COLO829 (cell line): ENCODE measurements around the gene DNAJA4.
"Not testable (repeated sequence)": the region's sequence is repeated elsewhere in the genome, so short reads cannot be mapped to it uniquely, and the experiment has no call there.

Experiments
- DNase-seq: peaks from one replicate; pipeline ENCODE4 v3.0.0; 2012; ENCODE audit warnings: low spot score

Gene DNAJA4

GRCh38 chr15:78244101-78244500 lies 20.3 kb upstream of the DNAJA4 start:
- no peak for DNase-seq

DNA sequence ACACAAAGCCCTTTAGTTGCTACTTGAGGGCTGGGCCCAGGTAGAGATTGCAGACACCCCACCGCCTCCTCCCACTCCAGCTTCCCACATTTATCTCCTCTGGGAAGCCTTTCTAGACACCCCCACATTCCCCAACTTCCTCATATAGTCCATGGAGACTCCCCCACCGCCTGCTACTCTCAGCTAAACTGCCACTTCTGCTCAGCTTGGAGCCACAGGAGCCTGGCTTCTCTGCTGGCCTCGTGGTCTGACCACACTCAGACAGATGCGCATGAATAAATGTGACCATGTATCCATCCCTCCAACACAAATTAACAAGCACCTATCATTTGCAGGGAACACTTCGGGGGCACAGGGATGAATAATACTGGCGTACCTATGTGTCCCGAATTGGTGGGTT lies 19.5 kb upstream of the DNAJA4 start:
- DNase-seq, result no peak

- DNase-seq, result not testable (repeated sequence)
Measured at GRCh38 chr15:78245392-78245791, 19.0 kb upstream of the DNAJA4 start.

DNA sequence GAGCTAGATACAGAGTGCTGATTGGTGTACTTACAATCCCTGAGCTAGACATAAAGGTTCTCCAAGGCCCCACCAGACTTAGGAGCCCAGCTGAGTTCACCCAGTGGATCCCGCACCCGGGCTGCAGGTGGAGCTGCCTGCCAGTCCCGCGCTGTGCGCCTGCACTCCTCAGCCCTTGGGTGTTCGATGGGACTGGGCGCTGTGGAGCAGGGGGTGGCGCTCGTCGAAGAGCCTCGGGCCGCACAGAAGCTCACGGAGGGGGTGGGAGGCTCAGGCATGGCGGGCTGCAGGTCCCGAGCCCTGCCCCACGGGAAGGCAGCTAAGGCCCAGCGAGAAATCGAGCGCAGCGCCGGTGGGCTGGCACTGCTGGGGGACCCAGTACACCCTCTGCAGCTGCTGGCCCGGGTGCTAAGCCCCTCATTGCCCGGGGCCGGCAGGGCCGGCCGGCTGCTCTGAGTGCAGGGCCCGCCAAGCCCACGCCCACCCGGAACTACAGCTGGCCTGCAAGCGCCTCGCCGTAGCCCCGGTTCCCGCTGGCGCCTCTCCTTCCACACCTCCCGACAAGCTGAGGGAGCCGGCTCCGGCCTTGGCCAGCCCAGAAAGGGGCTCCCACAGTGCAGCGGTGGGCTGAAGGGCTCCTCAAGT lies 18.3 kb upstream of the DNAJA4 start:
- DNase-seq, result not testable (repeated sequence)

DNA sequence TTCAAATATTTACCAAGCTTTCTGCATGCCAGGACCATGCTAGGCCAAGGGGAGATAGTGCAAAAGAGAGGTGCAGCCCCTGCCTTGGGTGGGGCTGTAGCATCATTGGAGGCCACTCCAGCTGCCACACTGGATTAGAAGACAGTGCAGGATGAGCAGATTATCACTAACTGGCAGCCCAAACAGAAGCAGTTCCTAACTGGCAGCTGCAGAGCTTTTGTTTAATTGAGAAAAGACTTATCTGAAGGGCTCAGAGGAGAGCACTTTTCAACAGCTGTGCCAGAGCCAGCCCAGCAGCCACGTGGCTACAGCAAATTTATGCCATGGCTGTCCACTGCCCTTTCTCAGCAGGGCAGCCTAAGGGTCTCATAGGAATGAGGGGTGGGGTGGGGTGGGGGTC lies 16.5 kb upstream of the DNAJA4 start:
- no peak for DNase-seq

DNA sequence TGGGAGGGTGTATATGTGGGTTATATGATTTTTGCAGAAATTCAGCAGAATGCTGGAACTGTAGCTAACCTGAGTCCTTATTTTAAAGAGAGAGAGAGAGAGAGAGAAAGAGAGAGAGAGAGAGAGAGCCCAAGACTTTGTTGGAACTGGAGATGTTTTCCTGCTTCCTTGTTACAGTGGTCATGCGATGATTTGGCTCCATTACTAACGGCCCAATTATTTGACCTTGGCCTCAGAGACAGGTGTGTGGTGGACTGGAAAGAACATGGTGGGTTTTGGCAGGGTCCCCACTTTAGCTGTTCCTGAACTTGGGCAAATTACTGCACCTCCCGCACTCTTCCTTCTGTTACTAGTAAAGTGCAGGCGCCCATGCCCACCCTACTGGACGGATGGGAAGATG lies 15.2 kb upstream of the DNAJA4 start:
- no peak for DNase-seq

DNA sequence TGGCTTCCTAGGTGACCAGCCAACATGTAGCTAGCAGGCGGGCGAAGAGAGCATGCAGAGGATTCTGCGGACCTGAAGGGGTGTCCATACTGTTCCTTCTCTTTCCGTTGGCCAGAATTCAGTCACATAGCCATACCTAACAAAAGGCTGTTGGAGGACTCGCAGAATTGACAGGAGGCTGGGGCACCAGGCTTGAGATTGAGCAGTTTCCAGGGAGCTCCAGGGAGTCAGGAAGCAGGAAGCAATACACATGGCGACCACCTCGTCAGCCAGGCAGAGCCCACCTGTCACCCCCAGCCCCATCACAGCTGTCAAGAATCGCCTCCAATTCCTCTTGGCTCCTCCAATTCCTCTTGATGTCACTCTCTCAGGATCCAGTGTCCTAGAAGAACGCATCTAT lies 13.2 kb upstream of the DNAJA4 start:
- no peak for DNase-seq

GRCh38 chr15:78255421-78256043 lies 8.8 kb upstream of the DNAJA4 start:
- DNase-seq, result no peak

- no peak for DNase-seq
Measured at GRCh38 chr15:78256044-78256437, 8.3 kb upstream of the DNAJA4 start.

DNA sequence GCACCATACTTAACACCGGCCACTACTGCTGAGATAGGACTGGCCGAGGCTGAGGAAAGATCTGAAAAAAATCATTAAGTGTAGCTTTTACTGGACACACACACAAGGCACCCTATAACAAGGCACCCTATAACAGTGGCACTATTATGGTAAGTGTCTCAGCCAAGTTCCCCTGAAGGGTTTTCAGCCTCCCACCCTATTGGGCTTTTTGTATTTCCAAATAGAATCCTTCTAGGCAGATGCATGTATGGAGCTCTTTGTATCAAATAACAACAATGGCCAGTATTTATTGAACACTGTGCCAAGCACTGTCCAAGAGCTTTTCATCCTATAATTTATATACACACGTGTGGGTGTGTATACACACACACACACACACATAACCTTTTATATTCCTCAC lies 6.7 kb upstream of the DNAJA4 start:
- DNase-seq, result peak; percentile 82

DNA sequence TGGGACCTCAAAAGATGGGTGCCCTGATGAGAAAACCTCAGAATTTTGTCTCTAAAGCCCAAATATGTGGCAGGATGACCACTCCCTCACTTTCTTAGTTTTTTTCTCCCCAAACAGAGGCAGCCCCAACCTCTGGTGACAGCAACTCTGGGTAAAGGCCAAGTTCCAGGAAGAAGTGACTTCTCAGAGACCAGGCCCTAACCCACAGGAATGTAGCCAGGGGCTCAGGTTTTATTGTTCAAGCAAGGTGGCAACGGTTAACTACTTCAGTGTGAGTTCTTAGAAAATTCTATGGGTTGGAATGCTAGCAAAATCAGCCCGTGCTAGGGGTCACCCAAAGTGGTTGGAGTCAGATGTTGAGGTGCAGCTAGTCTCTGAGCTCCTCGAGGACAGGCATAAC lies 5.1 kb upstream of the DNAJA4 start:
- no peak for DNase-seq

- DNase-seq, result no peak
Measured at GRCh38 chr15:78260489-78260888, 3.9 kb upstream of the DNAJA4 start.

- DNase-seq, result no peak
Measured at GRCh38 chr15:78261062-78261461, 3.3 kb upstream of the DNAJA4 start.

- DNase-seq, result no peak
Measured at GRCh38 chr15:78263351-78263781, 996 bp upstream of the DNAJA4 start.

DNA sequence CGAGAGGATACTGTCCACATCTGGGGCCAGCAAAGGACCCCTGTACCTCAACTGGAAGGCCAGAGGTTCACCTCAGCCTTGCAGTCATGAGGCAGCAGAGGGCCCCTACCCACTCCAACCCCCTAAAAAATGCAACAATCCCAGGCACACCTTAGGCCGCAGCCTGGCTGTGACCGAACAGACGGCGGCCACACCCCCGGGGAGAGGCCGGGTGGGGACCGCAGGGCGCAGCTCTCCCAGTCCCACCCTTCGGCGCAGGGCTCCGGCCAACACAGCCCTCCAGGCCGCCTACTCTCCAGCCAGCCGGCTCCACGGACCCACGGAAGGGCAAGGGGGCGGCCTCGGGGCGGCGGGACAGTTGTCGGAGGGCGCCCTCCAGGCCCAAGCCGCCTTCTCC lies 457 bp upstream of the DNAJA4 start:
- no peak for DNase-seq

DNA sequence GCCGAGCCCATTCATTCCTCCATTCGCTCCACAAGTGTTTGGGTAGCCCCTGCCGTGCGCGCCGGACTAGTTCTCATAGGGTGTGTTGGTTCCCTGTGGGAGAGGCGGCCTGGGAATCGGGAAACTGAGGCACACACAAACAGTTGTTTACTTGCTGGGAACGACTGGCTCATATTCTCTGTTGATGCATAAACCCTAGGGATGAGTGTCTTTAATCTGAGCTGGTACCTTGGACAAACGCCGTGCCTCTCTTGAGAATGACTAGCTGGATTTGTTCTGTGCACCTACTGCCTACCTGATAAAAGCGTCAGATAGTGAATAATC lies 737 bp downstream of the DNAJA4 start:
- DNase-seq, result no peak

DNA sequence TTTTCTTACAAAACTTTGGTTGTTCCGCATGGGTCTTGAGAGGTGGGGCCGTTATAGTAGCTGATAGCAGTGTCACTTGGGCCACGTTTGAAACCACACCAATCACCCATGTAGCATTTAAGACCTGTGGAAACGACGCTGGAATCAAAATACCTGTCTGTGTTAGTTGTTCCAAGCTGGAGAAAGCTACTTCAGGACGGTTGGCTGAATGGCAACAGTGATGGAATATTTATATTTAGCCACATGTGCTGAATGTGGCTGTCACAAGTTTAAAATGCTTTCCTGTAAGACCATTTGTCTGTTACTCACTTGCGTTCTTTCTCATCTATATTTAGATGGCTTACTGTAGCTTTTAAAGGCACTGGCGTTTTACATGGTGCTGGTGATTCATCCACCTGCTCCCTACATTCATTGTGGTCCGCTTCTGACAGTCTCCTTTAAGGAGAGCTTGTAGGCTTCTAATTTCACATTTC lies 1.4 kb downstream of the DNAJA4 start:
- DNase-seq, result peak; percentile 12

- no peak for DNase-seq
Measured at GRCh38 chr15:78266229-78266628, 1.9 kb downstream of the DNAJA4 start.

DNA sequence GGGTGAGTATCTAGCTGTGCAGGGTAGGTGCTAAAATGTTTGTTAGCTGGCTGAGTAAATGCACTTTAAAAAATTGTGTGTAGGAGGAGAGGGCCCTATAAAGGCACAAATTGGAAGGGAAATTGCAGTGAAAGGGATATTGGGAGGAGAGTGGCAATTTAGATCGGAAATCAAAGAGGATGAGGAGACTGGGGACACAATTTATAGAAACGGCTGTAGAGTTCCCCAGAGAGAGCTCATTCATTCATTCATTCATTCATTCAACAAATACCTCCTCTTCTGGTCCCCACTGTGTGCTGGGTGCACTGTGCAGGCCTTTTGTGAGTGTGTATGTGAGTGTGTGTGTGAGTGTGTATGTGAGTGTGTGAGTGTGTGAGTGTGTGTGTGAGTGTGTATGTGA lies 2.4 kb downstream of the DNAJA4 start:
- DNase-seq, result no peak

DNA sequence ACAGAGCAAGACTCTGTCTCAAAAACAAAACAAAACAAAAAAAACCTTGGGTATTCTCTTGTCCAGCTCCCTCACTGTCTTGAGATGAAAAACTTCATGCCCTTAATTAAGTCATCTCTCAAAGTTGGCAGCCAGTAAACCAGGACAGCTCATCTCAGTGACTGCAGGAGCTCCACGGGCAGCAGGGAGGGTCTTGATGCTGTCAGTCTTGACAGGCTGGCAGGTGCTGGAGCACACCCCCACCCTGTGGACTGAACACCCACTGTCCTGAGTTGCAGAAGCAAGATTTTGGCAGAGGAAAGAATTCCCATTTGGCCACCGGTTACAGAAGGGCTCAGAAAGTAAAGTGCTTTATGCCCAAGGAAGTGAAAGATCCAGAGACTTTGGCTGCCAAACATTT lies 8.0 kb downstream of the DNAJA4 start:
- no peak for DNase-seq

DNA sequence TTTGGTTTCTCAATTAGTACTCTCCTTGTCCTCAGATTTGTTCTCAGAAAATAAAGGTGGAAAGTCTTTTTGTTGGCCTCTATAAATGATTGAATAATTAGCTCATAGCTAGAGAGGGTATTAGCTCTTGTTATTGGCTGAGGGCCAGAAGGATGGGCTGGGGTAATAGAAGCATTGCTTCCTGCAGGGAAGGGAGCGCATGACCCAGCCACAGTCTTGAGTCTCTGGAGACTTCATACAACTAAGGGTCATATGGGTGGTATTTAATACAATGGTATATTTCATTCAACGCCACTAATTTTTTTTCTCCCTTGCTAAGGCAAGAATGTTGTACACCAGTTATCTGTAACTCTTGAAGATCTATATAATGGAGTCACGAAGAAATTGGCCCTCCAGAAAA lies 8.4 kb downstream of the DNAJA4 start:
- peak; percentile 79 for DNase-seq

- DNase-seq, result no peak
Measured at GRCh38 chr15:78274994-78275393, 10.6 kb downstream of the DNAJA4 start.

- DNase-seq, result no peak
Measured at GRCh38 chr15:78276064-78276943, 11.9 kb downstream of the DNAJA4 start.
